GM21528 (cell line): ENCODE measurements around the gene ARTN.

Experiments used
- ATAC-seq: cut with Tn5 transposase; IDR thresholded peaks from one replicate; pipeline ENCODE4 v1.9.1; 2021; ENCODE audit warnings: mild to moderate bottlenecking, moderate library complexity; ENCODE audit not compliant: unreplicated experiment, low FRiP score

ARTN gene

GRCh38 chr1:43933386-43934100 lies at the start of gene ARTN:
ARTN (plus strand) TSS chr1:43933801; CDS start chr1:43935657, 1,856 bp downstream.
- ATAC-seq = no peak

GRCh38 chr1:43885279-43885801 lies 48.3 kb upstream of the ARTN start:
- no peak for ATAC-seq

GRCh38 chr1:43887748-43888147 lies 45.9 kb upstream of the ARTN start:
- no peak for ATAC-seq

GRCh38 chr1:43890815-43891214 lies 42.8 kb upstream of the ARTN start:
- no peak for ATAC-seq

GRCh38 chr1:43893006-43893405 lies 40.6 kb upstream of the ARTN start:
- ATAC-seq = no peak

- no peak for ATAC-seq
Measured at GRCh38 chr1:43898981-43899380, 34.6 kb upstream of the ARTN start.

GRCh38 chr1:43900386-43900785 lies 33.2 kb upstream of the ARTN start:
- ATAC-seq = no peak

GRCh38 chr1:43901196-43901961 lies 32.2 kb upstream of the ARTN start:
- no peak for ATAC-seq

GRCh38 chr1:43902058-43902831 lies 31.4 kb upstream of the ARTN start:
- no peak for ATAC-seq

GRCh38 chr1:43904660-43905551 lies 28.7 kb upstream of the ARTN start:
- no peak for ATAC-seq

GRCh38 chr1:43908226-43908625 lies 25.4 kb upstream of the ARTN start:
- no peak for ATAC-seq

- no peak for ATAC-seq
Measured at GRCh38 chr1:43908858-43909257, 24.7 kb upstream of the ARTN start.

- ATAC-seq = no peak
Measured at GRCh38 chr1:43910343-43910742, 23.3 kb upstream of the ARTN start.

- no peak for ATAC-seq
Measured at GRCh38 chr1:43912607-43913006, 21.0 kb upstream of the ARTN start.

GRCh38 chr1:43913051-43913501 lies 20.5 kb upstream of the ARTN start:
- no peak for ATAC-seq

GRCh38 chr1:43913666-43914360 lies 19.8 kb upstream of the ARTN start:
- no peak for ATAC-seq

GRCh38 chr1:43914576-43915525 lies 18.8 kb upstream of the ARTN start:
- no peak for ATAC-seq

GRCh38 chr1:43919906-43920305 lies 13.7 kb upstream of the ARTN start:
- ATAC-seq = no peak
